Measurements from ENCODE around the gene ETS1. TPM values are rescaled to one million over a fixed set of nuclear protein-coding genes. Genes with fewer than 3 reads are reported as not detected.

Gene ETS1
- total RNA-seq, 4 donors from 2014 or later, result 21.9 to 78.4 (median 31.3) TPM

GRCh38 chr11:128550261-128550821 lies 37.0 kb downstream of the ETS1 start:
- no peak for DNase-seq
- Histone ChIP-seq H3K36me3 (no peaks in the 10 kb centered on the region), H3K4me3 (no peak overlapping the region), H3K27ac (peak overlapping the region in 3 of 4 donors; percentile 53 to 81 (median 79)), H3K9me3 (no peaks in the 10 kb centered on the region), H3K27me3 (no peaks in the 10 kb centered on the region), H3K4me1 (peaks cover 0 to 22% (median 15%) of the 10 kb centered on the region in 4 donors)
- TF ChIP-seq POLR2A (IDR thresholded peaks at IDR 0.05) (no peak), CTCF (IDR thresholded peaks at IDR 0.05) (no peak)

GRCh38 chr11:128549256-128549944 lies 38.0 kb downstream of the ETS1 start:
- no peaks in the 10 kb centered on the region for H3K27me3 ChIP-seq
- H3K27ac ChIP-seq, result peak overlapping the region; percentile 58 to 81 (median 80)
- H3K36me3 ChIP-seq, result no peaks in the 10 kb centered on the region
- H3K9me3 ChIP-seq, result no peaks in the 10 kb centered on the region
- H3K4me3 ChIP-seq, result peak overlapping the region; percentile 40 to 47 (median 44)
- TF ChIP-seq CTCF (IDR thresholded peaks at IDR 0.05) (no peak), POLR2A (IDR thresholded peaks at IDR 0.05) (no peak)
- H3K4me1 ChIP-seq, result peaks cover 0 to 22% (median 15%) of the 10 kb centered on the region in 4 donors
- DNase-seq, result no peak

- H3K4me1 ChIP-seq, result peaks cover 0 to 21% (median 14%) of the 10 kb centered on the region in 4 donors
- no peaks in the 10 kb centered on the region for H3K27me3 ChIP-seq
- peak overlapping the region; percentile 40 to 47 (median 44) for H3K4me3 ChIP-seq
- H3K27ac ChIP-seq, result peak overlapping the region; percentile 58 to 81 (median 80)
- DNase-seq, result peak; percentile 39 to 76 (median 74)
- H3K9me3 ChIP-seq, result no peaks in the 10 kb centered on the region
- H3K36me3 ChIP-seq, result no peaks in the 10 kb centered on the region
- TF ChIP-seq POLR2A (IDR thresholded peaks at IDR 0.05) (no peak), CTCF (IDR thresholded peaks at IDR 0.05) (no peak)
Observed at GRCh38 chr11:128548649-128549255, 38.6 kb downstream of the ETS1 start.

GRCh38 chr11:128547946-128548648 lies 39.3 kb downstream of the ETS1 start:
- Histone ChIP-seq H3K4me1 (peaks cover 0 to 21% (median 12%) of the 10 kb centered on the region in 4 donors), H3K27me3 (no peaks in the 10 kb centered on the region), H3K27ac (peak overlapping the region; percentile 58 to 81 (median 80)), H3K9me3 (no peaks in the 10 kb centered on the region), H3K4me3 (peak overlapping the region; percentile 40 to 47 (median 44)), H3K36me3 (no peaks in the 10 kb centered on the region)
- no peak for TF ChIP-seq POLR2A (IDR thresholded peaks at IDR 0.05)
- TF ChIP-seq CTCF (IDR thresholded peaks at IDR 0.05), result no peak
- DNase-seq, result no peak

GRCh38 chr11:128546916-128547315 lies 40.4 kb downstream of the ETS1 start:
- no peak overlapping the region for H3K4me3 ChIP-seq
- H3K36me3 ChIP-seq, result no peaks in the 10 kb centered on the region
- DNase-seq, result no peak
- TF ChIP-seq POLR2A (IDR thresholded peaks at IDR 0.05) (no peak), CTCF (IDR thresholded peaks at IDR 0.05) (no peak)
- peak overlapping the region in 1 of 4 donors; percentile 1 for H3K27ac ChIP-seq
- H3K9me3 ChIP-seq, result no peaks in the 10 kb centered on the region
- H3K27me3 ChIP-seq, result no peaks in the 10 kb centered on the region
- peaks cover 0 to 21% (median 10%) of the 10 kb centered on the region in 4 donors for H3K4me1 ChIP-seq

Data from Peyer's patch (tissue), 4 donors.